Stimulated activated CD8-positive, alpha-beta memory T cell treated with anti-CD3 and anti-CD28 coated beads, Interleukin-7, amount 100 ng/mL, for 1 hour (primary cell): ENCODE results near the gene TSGA10.

Source experiments
- DNase-seq, 2 donors: peaks; one replicate each; pipeline ENCODE4 v3.0.0-alpha.2; 2020; ENCODE audit warnings: low read depth in 2 of 2

Gene TSGA10

GRCh38 chr2:98947554-98947953, 207.2 kb downstream of the TSGA10 start:
- DNase-seq: no peak
